Endometrial microvascular endothelial cells (primary cell): ENCODE results near the gene OR2AG1. TPM values are rescaled to one million over a fixed set of nuclear protein-coding genes. Genes with fewer than 3 reads are reported as not detected.
"Not testable (repeated sequence)": the region's sequence is repeated elsewhere in the genome, so short reads cannot be mapped to it uniquely, and the experiment has no call there.

ENCODE experiments used
- in situ Hi-C: cut with HindIII; loops from 2 replicates; pipeline ENCODE4 v1.10.0; 2017; ENCODE audit warnings: low sequenced_read_pairs, low pct_unique_long_range_greater_than_20kb; ENCODE audit errors: inconsistent ontology term
- total RNA-seq: library from RNA; depleted of rRNA; stranded (reverse); fragments of >200 nt; gene quantifications from one replicate; pipeline ENCODE4 v1.2.3, GENCODE V29; 2015; ENCODE audit errors: inconsistent ontology term

OR2AG1 gene
- total RNA-seq, 1 donor from 2014 or later = not detected

DNA sequence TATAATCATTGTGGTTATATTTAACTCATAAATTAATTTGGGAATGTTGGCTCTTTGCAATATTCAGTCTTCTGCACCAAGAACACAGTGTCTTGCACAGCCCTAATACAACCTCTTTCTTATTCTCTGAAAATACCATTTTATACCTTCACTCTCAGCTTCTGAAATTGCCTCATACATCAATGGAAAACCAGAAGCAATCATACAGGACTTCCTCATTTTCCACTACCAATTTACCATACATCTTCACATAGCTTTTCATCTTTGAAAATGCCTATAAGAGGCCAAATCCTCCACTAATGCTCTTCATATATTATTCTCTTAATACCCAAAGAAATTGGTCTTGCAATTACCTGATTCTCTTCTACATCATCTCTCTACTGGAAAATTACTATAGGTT is 4.3 kb upstream of the OR2AG1 start:
- in situ Hi-C loops = no loop called here

DNA sequence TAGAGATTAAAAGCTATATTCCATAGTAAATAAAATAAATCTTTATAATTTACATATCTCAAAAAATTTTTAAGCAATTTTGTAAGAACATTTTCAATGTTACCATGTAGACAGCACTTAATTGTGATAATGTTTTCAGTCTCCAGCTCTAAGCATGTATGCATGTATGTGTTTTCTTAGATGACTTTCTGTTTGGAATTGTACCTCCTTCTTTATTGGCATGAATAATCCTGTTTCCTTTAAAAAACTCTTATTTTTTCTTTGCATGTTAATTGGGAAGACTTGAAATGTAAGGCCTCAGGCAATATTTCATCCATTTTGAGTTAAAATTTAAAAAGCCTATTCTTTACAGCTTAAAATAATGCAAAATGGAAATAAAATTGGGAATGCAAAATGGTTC is 2.0 kb upstream of the OR2AG1 start:
- in situ Hi-C loops = no loop called here

DNA sequence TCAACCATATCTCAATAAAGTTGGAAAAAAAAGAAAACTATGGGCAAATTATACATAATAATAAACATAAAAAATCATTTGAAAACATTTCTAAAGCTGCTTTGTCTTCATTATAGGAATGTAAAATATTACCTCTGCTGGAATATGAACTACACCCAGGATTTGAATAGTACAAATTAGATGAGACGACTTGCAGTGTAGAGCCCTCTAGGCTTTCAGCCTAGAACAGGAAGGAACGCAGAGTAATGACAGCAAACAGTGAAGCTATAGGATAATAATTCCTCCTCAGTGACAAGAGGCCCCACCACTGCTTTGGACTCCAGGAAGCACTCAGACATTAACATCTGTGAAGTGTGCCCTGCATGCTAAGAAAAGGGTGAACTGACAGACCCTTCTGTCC is 7.7 kb downstream of the OR2AG1 start:
- in situ Hi-C loops = no loop called here

DNA sequence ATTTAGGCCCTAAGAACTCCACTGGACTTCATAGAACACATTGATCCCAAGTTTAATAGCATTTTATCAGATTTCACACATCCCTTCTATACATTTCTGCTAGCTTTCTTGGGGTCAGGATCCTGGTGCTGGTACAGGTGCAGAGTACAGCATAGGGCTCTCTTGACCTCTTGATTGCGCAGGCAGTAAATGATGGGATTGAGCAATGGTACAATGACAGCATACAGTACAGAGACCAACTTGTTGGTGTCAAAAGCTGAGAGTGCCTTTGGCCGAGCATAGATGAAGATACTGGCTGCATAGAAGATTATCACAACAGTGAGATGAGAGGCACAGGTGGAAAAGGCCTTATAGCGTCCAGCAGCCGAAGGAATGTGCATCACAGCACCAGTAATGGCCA is 11.8 kb downstream of the OR2AG1 start:
- in situ Hi-C loops = no loop called here

DNA sequence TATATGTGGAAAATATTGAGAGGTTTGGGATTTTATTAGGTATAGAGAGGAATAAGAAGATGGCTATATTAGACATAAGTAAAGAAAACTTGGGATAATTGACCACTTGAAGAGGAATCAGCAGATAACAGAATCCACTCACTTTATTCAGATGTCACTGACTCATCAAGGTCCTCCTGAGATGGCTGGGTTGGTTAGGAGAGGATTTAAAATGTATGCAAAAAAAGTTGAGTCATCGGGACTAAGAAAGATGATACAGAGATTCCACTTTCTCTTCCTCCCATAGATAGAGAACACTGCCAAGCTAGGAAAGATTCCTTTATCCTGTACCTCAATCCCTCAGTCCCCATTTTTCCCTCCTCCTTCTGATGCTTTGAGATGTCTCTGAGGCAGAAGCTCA is 16.6 kb downstream of the OR2AG1 start, which contains the start of gene OR6A2:
OR6A2 (minus strand) TSS at position 288 of the 400 bp plus-strand sequence. CDS start 3,981 bp downstream, outside the sequence.
- in situ Hi-C loops = no loop called here

DNA sequence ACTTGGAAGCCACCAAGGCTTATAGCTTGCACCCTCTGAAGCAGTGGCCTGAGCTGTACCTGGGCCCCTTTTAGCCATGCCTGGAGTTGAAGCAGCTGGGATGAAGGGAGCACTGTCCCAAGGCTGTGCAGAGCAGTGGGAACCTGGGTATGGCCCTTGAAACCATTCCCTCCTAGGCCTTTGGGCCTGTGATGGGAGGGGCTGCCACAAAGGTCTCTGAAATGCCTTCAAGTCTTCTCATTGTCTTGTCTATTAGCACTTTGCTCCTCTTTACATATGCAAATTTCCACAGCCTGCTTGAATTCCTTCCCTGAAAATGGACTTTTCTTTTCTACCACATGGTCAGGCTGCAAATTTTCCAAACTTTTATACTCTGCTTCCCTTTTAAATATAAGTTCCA is 18.3 kb downstream of the OR2AG1 start:
- in situ Hi-C loops = not testable (repeated sequence)

DNA sequence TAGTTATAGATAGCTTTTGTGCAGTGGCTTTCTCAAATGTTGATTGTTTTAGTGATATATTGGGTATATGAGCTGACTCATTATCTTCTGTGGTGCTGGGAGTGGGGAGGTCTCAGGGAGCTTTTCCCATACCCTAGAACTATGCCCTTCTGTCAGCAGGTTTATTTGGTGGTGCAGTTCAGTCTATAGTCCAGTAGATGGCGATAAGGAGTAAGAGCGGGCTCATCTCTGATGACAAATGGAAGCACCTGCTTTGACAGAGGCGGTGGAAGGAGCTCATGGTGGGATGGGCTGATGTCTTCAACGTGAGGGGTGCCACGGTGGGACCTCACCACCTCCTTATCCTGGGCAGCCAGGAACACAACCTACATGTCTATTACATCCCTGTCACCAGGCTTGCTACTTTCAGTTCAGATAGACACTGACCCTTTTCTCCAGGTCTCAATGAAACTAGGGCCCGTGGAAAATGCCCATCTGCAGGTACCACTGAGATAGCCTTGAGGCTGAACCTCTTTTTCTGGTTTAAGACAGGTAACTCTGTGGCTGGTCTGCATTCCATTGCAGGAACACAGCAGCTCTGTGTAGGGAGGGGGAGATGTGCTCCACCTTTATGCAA is 29.7 kb downstream of the OR2AG1 start:
- in situ Hi-C loops = no loop called here

DNA sequence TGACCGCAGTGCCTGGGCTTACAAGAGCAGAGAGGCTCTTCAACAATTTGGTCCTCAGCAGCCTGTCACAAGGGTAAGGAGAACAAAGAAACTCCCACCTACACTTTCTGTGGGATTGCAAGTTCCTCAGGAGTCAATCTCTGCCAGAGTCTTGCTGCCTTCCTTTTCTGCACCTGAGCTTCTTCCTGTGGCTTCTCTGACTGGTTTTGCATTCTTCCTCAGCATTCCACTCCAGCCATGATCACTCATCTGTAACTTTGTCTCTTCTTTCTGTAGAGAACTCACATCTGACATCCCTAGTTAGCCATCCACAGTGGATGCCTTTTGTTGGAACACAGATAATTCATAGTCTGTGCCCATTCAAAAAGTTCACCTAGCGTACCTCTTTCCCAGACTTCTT is 30.8 kb downstream of the OR2AG1 start:
- in situ Hi-C loops = no loop called here

DNA sequence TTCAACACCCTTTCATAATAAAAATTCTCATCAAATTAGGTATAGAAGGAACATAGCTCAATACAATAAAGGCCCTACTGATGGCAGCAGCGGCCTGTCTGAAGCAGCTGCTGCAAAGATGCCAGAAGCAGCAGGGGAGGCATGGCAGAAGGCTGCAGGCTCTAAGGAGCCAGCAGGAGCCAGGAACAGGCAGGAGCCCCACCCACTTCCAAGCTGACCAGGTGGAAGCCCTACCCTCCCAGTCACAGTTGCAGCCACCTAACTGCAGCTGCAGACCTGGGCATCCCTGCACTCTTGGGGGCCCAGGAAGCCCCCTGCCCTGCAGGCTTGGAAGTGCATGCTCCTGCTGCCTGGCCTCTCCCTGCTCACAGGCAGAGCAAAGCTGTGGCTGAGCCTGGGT is 34.9 kb downstream of the OR2AG1 start:
- in situ Hi-C loops = no loop called here

DNA sequence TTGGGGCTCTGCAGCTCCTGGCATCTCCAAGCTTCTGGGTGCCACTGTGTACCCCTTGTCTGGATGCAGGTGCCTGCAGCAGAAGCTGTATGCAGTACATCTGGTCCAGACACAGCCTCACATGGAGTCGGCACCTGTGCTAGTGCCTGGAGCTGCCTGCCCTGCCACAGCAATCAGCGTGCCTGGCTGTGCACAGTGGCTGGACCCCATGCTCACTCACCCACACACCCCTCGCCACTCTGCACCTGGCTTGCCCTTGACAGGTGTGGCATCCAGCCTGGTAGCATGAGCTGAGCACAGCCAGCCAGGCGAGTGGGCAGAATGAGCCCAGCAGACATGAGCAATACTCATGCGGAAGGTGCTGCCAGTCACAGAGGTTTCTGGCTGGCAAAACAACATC is 36.1 kb downstream of the OR2AG1 start:
- in situ Hi-C loops = no loop called here

DNA sequence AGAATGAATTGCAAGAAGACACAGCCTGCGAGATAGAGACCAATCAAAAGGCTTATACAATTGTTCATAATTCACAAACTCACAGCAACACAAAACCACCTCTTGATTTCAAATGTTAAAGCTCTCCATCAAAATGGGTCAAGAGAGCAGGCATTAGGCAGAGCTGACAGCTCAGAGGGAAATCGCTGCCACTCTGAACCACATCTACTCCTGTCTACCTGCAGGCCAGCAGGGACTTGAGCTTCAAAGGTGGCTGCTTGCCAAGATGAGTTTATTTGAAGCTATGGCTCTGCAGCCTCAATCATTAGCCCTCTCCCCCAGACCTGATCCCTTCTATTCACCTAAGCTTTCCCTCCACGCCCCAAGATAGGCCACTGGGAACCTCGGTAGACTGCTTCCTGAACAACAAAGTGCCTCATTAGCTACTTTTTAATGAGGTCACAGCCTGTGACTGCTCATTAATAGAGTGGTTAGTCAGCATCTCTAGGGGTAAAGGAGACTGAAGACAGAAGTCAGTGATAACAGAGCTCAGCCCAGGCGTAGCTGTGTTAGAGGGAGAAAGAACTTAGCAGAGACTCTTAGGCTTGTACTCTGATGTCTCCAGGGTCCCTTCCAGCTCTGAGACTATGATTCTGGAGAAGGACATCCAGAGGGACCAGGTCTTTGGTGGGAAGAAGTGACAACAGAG is 41.5 kb downstream of the OR2AG1 start:
- in situ Hi-C loops = no loop called here

DNA sequence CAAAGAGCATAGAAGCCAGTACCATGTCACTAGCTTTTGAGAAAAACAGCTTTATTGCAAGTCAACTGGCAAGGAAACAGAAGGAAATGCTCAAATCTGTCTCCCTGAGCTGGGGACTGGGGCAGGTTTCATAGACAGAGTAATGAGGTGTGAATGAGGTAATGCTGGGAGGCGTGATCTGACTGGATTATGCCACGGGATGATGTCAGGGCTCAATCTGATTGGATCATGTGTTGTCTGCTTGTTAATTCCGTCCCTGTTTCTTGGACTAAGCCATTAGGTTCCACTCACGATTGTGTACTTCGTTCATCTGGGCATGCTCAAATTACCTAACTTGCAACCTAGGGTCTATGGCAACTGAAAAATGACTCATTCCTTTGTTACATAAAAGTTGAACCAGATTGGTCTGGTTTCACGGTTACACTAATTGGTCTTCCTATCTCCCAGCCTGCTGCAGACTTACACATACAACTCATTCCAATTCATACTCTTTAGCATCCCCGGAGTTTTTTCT is 42.5 kb downstream of the OR2AG1 start:
- in situ Hi-C loops = no loop called here

DNA sequence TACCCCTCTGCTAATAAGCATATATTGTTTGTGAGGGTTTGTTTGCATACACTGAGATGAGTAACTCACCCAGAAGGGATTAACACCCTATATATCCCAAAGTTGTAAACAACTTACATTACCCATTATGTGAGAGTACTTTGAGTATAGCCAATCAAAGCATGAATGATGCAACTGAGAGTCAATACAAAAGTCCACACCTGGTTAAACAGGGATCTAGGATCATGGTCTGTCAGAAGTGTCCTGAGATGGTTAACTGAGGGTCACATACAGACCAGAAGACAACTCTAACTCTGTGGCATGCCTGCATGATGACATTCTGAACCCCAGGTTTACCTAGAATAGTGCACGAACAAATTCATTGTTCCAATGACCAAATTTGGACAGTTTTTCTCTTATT is 45.3 kb downstream of the OR2AG1 start:
- in situ Hi-C loops = no loop called here

DNA sequence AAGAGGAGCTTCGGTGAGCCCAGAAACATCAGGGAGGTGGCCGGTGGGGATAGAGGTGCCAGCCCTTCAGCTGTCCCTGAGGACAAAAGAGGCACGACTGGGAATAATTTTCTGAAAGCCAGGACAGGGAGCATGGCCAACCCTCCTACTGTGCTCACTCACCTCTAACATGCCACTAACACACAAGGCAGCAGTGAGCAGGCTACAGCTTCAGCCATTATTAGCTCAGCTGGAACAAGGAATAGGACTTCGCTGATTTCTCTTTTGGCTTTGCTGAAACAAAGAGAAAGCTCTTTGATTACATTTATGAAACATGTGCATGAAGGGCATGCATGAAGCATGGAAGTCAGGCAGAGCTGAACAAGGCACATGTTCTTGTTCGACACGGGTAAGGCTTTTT is 50.5 kb downstream of the OR2AG1 start:
- in situ Hi-C loops = no loop called here

DNA sequence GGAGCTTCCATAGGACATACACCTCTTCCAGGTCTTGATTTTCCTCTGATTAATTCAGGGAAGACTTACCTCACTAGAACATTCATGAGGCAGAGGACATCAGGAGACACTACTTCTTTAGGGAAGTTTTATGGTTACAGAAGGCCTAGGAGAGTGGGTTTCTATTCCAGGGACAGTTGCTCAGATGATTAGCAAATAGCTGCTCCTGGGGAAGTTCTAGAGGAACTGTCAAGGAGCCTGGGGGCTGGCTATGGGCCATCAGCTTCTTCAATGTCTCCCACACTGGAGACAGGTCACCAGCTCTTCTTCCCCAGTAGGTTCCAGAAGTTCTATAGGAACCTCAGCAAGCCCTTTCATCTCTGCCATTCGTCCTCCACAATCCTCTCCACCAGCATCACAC is 51.2 kb downstream of the OR2AG1 start:
- in situ Hi-C loops = no loop called here

Other genes starting within 250 kb of the OR2AG1 start
- 35.8 TPM for gene RRP8, start 179.4 kb upstream of the OR2AG1 start, total RNA-seq
- gene ILK, start 179.2 kb upstream of the OR2AG1 start, total RNA-seq = 247 TPM
- 41.9 TPM for gene TAF10, start 170.8 kb upstream of the OR2AG1 start, total RNA-seq
- gene TPP1, start 163.6 kb upstream of the OR2AG1 start, total RNA-seq = 100.0 TPM
- 48.7 TPM for gene DCHS1, start 127.2 kb upstream of the OR2AG1 start, total RNA-seq
- 114 TPM for gene MRPL17, start 99.7 kb upstream of the OR2AG1 start, total RNA-seq
- not detected for gene OR2AG2, start 11.0 kb upstream of the OR2AG1 start, total RNA-seq
- 0.09 TPM for gene OR6A2, start 16.7 kb downstream of the OR2AG1 start, total RNA-seq
- gene OR10A5, start 62.7 kb downstream of the OR2AG1 start, total RNA-seq = not detected
- not detected for gene OR10A2, start 80.0 kb downstream of the OR2AG1 start, total RNA-seq
- not detected for gene OR10A4, start 93.6 kb downstream of the OR2AG1 start, total RNA-seq
- gene OR2D2, start 109.5 kb downstream of the OR2AG1 start, total RNA-seq = not detected
- not detected for gene OR2D3, start 138.0 kb downstream of the OR2AG1 start, total RNA-seq
- gene ZNF215, start 143.4 kb downstream of the OR2AG1 start, total RNA-seq = 4.9 TPM
- gene ZNF214, start 237.3 kb downstream of the OR2AG1 start, total RNA-seq = 0.46 TPM
- 0.09 TPM for gene NLRP14, start 237.5 kb downstream of the OR2AG1 start, total RNA-seq